Neural progenitor cell (in vitro differentiated cells): ENCODE results near the gene TMEM41B.

Source experiments
- EZH2 ChIP-seq: fragments of 200-600 bp; sonication (generic); IDR thresholded peaks from 2 replicates; pipeline ENCODE4 v1.6.1; 2017; ENCODE audit warnings: antibody characterized with exemption, mild to moderate bottlenecking, moderate library complexity
- EZH2phosphoT487 ChIP-seq: fragments of 200-600 bp; sonication (generic); IDR thresholded peaks from 2 replicates; pipeline ENCODE4 v1.6.1; 2017; ENCODE audit warnings: antibody characterized with exemption
- TF ChIP-seq, protein P1 (sequence below): fragments of 200-600 bp; sonication (generic); IDR thresholded peaks from 2 replicates; pipeline ENCODE4 v1.5.1; 2017; ENCODE audit warnings: antibody characterized with exemption, mild to moderate bottlenecking

DNA sequence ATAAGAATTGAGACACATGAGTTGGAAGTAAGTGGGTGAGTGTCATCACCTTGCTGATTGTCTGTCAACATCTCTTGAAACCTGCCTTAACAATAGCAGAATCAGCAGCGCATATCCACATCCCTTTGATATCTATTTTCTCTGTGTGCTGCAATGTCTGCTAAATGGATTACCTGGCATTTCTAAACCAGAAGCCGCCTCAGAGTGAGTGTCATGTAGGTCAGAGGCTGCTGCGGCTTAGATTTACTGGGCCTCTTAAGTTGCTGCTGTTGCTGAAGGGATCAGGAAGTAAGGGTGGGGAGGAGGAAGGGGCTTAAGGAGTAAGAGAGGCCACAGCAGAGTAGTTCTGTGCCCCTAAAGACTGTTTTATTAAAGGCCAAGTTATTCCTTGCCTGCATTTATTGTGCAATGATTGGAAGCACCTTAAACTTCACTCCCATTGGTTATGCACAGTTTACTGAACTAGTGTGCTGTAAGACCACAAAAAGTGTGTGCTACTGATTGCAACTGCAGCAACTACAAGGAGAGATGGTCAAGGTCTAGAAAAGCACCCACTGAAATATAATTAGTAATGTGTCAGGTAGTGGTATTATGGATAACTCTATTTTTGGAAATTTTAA lies 29.8 kb upstream of the TMEM41B start:
- TF ChIP-seq, protein P1, sequence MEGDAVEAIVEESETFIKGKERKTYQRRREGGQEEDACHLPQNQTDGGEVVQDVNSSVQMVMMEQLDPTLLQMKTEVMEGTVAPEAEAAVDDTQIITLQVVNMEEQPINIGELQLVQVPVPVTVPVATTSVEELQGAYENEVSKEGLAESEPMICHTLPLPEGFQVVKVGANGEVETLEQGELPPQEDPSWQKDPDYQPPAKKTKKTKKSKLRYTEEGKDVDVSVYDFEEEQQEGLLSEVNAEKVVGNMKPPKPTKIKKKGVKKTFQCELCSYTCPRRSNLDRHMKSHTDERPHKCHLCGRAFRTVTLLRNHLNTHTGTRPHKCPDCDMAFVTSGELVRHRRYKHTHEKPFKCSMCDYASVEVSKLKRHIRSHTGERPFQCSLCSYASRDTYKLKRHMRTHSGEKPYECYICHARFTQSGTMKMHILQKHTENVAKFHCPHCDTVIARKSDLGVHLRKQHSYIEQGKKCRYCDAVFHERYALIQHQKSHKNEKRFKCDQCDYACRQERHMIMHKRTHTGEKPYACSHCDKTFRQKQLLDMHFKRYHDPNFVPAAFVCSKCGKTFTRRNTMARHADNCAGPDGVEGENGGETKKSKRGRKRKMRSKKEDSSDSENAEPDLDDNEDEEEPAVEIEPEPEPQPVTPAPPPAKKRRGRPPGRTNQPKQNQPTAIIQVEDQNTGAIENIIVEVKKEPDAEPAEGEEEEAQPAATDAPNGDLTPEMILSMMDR = no peak
- TF ChIP-seq EZH2 (no peak), EZH2phosphoT487 (no peak)
